Body of pancreas (tissue), 4 donors: ENCODE results near the gene LIX1L. TPM values are rescaled to one million over a fixed set of nuclear protein-coding genes. Genes with fewer than 3 reads are reported as not detected.
"Not testable (repeated sequence)": the region's sequence is repeated elsewhere in the genome, so short reads cannot be mapped to it uniquely, and the experiment has no call there.

Experiments used
- ATAC-seq: fragments of 150-250 bp; one replicate; pipeline ENCODE4 v1.9.1; 2016
- DNase-seq, 4 donors: peaks; one replicate each; pipeline ENCODE4 v3.0.0-alpha.2; 2019
- H3K27ac ChIP-seq, 4 donors: fragments of 200-600 bp; sonication (generic); 1 replicate in 3 of 4; 2 replicates in 1 of 4; pipeline versions ENCODE4 v1.5.1 to v1.6.1; 2016 to 2019; ENCODE audit warnings: mild to moderate bottlenecking in 1 of 4, mixed read lengths in 1 of 4, moderate library complexity in 1 of 4
- H3K27me3 ChIP-seq, 2 donors: fragments of 200-600 bp; sonication (generic); one replicate each; pipeline ENCODE4 v1.6.0; 2016; ENCODE audit warnings: mild to moderate bottlenecking in 1 of 2
- H3K36me3 ChIP-seq, 2 donors: fragments of 200-600 bp; sonication (generic); replicated peaks in 1 of 2; 2 replicates each; pipeline ENCODE4 v1.5.1; 2016; ENCODE audit warnings: low read depth in 2 of 2; ENCODE audit not compliant: insufficient read depth in 1 of 2
- H3K4me1 ChIP-seq: fragments of 200-600 bp; sonication (generic); one replicate; pipeline ENCODE4 v1.6.0; 2016
- H3K4me3 ChIP-seq, 2 donors: fragments of 200-600 bp; sonication (generic); 1 replicate in 1 of 2; 2 replicates in 1 of 2; pipeline ENCODE4 v1.5.1; 2016 to 2019
- H3K9me3 ChIP-seq, 3 donors: fragments of 200-600 bp; sonication (generic); 1 replicate in 2 of 3; 2 replicates in 1 of 3; pipeline ENCODE4 v1.5.1; 2016
- POLR2A ChIP-seq, 3 donors: fragments of 450-650 bp; IDR thresholded peaks; one replicate each; pipeline ENCODE4 v1.6.1; 2016; ENCODE audit warnings: antibody characterized with exemption in 3 of 3, mild to moderate bottlenecking in 2 of 3
- WGBS, 2 donors: methylation state at CpG; one replicate each; pipeline ENCODE4 v1.1.5; 2017; 5-methylcytosine and 5-hydroxymethylcytosine counted together
- intact Hi-C: fragments of 100-400 bp; cut with DNase I; formaldehyde crosslinking; loops from one replicate; pipeline ENCODE4 v1.15.1; 2023
- total RNA-seq, 2 donors: library from RNA; depleted of rRNA; stranded (reverse); fragments of >200 nt; gene quantifications; one replicate each; pipeline ENCODE4 v1.1.0, GENCODE V29; 2016
- TF ChIP-seq, protein P1 (sequence below), 7 experiments: fragments of 450-650 bp in 4 of 7; fragments of 200-600 bp in 3 of 7; sonication (generic) in 3 of 7; IDR thresholded peaks; one replicate each; pipeline ENCODE4 v1.5.1; 2016 to 2019; ENCODE audit warnings: antibody characterized with exemption in 7 of 7

LIX1L gene
- total RNA-seq, 2 donors from 2014 or later = 8.3 to 16.5 TPM

- 50 to 55% methylated on average over 20 of the region's 20 CpGs for WGBS, 2 donors
- Histone ChIP-seq H3K27ac (peak overlapping the region; percentile 83 to 97 (median 94)), H3K36me3 (no peaks in the 10 kb centered on the region), H3K4me3 (peak overlapping the region; percentile 70 to 95), H3K27me3 (no peaks in the 10 kb centered on the region), H3K9me3 (no peaks in the 10 kb centered on the region), H3K4me1 (peaks cover 12% of the 10 kb centered on the region)
- intact Hi-C loops = no loop called here
- no peak for TF ChIP-seq POLR2A (IDR thresholded peaks at IDR 0.05)
- TF ChIP-seq, protein P1, sequence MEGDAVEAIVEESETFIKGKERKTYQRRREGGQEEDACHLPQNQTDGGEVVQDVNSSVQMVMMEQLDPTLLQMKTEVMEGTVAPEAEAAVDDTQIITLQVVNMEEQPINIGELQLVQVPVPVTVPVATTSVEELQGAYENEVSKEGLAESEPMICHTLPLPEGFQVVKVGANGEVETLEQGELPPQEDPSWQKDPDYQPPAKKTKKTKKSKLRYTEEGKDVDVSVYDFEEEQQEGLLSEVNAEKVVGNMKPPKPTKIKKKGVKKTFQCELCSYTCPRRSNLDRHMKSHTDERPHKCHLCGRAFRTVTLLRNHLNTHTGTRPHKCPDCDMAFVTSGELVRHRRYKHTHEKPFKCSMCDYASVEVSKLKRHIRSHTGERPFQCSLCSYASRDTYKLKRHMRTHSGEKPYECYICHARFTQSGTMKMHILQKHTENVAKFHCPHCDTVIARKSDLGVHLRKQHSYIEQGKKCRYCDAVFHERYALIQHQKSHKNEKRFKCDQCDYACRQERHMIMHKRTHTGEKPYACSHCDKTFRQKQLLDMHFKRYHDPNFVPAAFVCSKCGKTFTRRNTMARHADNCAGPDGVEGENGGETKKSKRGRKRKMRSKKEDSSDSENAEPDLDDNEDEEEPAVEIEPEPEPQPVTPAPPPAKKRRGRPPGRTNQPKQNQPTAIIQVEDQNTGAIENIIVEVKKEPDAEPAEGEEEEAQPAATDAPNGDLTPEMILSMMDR (IDR thresholded peaks at IDR 0.05) = no peak
- ATAC-seq (no peak), DNase-seq (no peak)
Measured at GRCh38 chr1:145927916-145928643, 29.7 kb downstream of the LIX1L start.

DNA sequence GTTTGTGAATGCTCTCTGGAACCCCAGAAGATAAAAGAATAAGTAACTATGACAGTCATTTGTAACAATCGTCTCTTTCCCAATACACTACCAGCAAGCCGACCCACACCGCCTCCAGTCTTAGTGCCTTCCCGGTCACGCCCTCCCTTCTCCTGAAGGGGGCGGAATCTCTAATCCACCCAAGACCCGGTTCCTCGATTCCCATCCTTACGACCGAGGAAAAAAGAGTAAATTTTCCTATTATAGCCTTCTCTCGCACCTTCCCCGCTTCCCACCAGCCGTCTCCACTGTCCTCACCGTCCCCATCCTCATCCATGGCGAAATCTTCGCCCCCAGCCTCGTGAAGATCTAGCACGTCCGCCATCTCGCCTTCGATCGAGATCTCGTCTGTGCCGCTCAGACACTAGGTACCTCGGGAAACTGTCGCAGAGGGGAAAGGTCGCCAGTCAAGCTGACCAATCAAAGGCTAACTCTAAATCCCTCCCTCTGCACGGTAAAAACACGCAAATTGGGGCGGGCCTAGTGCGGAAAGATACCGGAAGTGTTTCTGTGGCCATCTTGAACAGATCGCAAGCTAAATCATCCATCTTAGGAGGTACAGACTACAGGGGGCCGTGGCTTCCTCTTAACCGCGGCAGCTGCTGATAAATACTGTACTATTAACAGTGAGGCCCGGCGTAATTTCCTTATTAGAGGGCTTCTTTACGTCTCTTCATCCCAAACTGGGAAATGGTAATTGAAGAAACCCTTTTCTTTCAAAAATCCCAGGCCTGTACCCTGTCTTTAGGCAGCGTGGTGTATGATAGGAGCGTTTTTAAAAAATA is 30.5 kb downstream of the LIX1L start, which contains the start of gene RBM8A:
Gene RBM8A (minus strand): TSS at position 422 of the 824 bp plus-strand sequence. CDS start 58 bp downstream, at position 364.
- WGBS, 2 donors = 0% methylated on average over 28 to 41 of the region's 41 CpGs

GRCh38 chr1:145926686-145927062 is 31.1 kb downstream of the LIX1L start:
- H3K4me1 ChIP-seq = peaks cover 12% of the 10 kb centered on the region
- ATAC-seq = peak; percentile 0
- TF ChIP-seq, protein P1 (IDR thresholded peaks at IDR 0.05) = no peak
- TF ChIP-seq POLR2A (IDR thresholded peaks at IDR 0.05) = no peak
- WGBS, 2 donors = 2 to 3% methylated on average over 19 of the region's 19 CpGs
- intact Hi-C loops = no loop called here
- peak in 1 of 4 donors; percentile 10 for DNase-seq
- H3K36me3 ChIP-seq = no peaks in the 10 kb centered on the region
- H3K27me3 ChIP-seq = no peaks in the 10 kb centered on the region
- peak overlapping the region; percentile 70 to 95 for H3K4me3 ChIP-seq
- H3K27ac ChIP-seq = peak overlapping the region; percentile 83 to 97 (median 94)
- no peaks in the 10 kb centered on the region for H3K9me3 ChIP-seq

More for the DNA sequence above, 30.5 kb downstream of the LIX1L start, which contains the start of gene RBM8A:
- H3K27ac ChIP-seq = peak within 1 kb of the TSS; percentile 83 to 97 (median 94)
- H3K9me3 ChIP-seq = no peaks in the 10 kb centered on the region
- H3K4me1 ChIP-seq = peaks cover 12% of the 10 kb centered on the region
- DNase-seq (peak; percentile 95 to 98 (median 95)), ATAC-seq (peak; percentile 99)
- intact Hi-C loops = no loop called here
- TF ChIP-seq POLR2A (IDR thresholded peaks at IDR 0.05) = peak; percentile 80 to 99 (median 98)
- TF ChIP-seq, protein P1 (IDR thresholded peaks at IDR 0.05) = peak; percentile 27 to 76 (median 46)
- peak within 1 kb of the TSS; percentile 70 to 95 for H3K4me3 ChIP-seq
- H3K36me3 ChIP-seq = no peaks in the 10 kb centered on the region
- no peaks in the 10 kb centered on the region for H3K27me3 ChIP-seq

DNA sequence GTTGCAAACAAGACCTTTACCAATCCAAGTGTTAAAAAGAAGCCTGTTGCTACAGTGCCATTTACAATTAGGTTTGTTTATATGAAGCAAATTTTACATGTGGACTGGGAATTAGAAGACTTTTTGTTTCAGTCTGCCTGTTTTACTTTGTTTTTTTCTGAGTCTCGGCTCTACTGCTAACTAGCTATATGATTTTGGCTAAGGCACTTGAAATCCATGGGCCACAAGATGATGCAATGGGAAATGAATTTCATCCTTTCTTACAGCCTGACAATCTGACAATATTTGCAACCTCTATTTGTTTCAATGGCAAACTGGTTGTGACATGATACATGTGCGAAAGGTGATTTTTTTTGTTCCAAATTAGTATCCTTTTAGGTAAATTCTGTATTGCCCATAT is 35.6 kb downstream of the LIX1L start:
- no peak for DNase-seq
- WGBS, 2 donors = 69 to 88% methylated on average over 2 of the region's 2 CpGs
- H3K4me1 ChIP-seq = peaks cover 27% of the 10 kb centered on the region
- H3K9me3 ChIP-seq = no peaks in the 10 kb centered on the region
- no peaks in the 10 kb centered on the region for H3K36me3 ChIP-seq
- TF ChIP-seq POLR2A (IDR thresholded peaks at IDR 0.05) = no peak
- TF ChIP-seq, protein P1 (IDR thresholded peaks at IDR 0.05) = no peak
- no peak overlapping the region for H3K27ac ChIP-seq
- intact Hi-C loops = no loop called here
- H3K4me3 ChIP-seq = no peak overlapping the region
- no peak for ATAC-seq
- H3K27me3 ChIP-seq = no peaks in the 10 kb centered on the region

DNA sequence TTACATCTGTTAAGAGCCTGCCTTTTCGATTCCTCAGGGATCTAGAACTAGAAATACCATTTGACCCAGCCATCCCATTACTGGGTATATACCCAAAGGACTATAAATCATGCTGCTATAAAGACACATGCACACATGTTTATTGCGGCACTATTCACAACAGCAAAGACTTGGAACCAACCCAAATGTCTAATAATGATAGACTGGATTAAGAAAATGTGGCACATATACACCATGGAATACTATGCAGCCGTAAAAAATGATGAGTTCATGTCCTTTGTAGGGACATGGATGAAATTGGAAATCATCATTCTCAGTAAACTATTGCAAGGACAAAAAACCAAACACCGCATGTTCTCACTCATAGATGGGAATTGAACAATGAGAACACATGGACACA is 37.5 kb downstream of the LIX1L start:
- ATAC-seq = not testable (repeated sequence)

More for the DNA sequence above, 37.5 kb downstream of the LIX1L start:
- H3K27me3 ChIP-seq, H3K36me3 ChIP-seq, intact Hi-C loops, H3K9me3 ChIP-seq, H3K4me3 ChIP-seq, DNase-seq, H3K27ac ChIP-seq: not testable (repeated sequence)
- peaks cover 21% of the 10 kb centered on the region for H3K4me1 ChIP-seq
- 85 to 88% methylated on average over 3 to 4 of the region's 4 CpGs for WGBS, 2 donors
